Measurements from ENCODE around the gene HGF.
"Not testable (repeated sequence)": the region's sequence is repeated elsewhere in the genome, so short reads cannot be mapped to it uniquely, and the experiment has no call there.

HGF gene

DNA sequence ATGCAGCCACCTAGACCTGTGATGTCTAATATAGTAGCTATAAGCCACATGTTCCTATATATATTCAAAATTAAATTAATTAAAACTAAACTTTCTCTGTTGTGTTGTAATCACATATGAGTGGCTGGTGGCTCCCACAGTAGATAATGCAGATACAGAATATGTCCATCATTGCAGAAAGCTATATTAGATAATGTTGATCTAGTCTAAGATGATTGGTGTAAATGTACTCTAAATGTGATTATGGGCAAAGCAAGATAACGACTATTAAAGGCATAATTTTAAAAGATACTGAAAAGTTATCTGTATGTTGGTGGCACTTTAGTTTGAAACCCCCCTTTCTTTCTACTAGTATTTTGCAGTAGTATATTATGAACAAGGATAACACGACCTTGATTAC is 5.7 kb upstream of the HGF start:
- FAIRE-seq = no peak

DNA sequence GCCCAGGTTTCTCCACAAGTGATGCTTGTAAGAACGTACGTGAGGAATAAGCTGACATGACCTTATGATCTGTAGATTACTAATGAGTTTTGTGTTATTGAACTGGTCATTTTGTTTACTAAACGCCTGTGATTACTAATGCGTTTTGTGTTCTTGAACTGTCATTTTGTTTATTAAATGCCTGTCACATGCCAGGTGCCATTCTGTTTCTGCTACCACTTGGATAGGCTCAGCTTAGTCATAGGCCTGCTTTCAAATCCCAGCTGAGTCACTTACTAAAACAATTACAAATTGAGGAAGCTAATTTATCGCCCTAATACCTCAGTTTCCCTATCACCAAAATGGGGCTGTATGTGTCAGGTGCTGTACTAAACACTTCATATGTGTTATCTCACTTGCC is 4.7 kb upstream of the HGF start:
- FAIRE-seq = no peak

DNA sequence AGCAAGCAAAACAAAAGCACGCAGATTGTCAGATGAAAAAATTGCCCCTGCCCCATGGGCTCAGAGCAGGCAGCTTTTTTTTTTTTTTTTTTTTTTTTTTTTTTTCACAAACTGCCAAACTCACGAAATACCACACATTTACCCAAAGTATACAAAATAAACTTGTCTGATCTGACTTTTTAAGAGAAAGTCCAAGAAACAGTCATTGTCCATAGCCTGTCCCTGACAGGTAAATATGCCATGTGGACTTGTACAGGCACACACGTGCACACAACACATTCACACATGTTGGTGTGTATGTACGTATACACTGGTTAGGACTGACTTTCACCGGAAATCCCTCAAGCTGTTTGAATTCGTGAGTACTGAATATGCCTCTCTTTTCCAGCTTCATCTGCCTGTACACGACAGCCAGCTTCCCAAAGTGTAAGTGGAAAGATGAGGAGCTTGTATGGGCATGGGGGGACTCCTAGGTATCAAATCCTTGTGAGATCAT is 929 bp upstream of the HGF start:
- FAIRE-seq = no peak

DNA sequence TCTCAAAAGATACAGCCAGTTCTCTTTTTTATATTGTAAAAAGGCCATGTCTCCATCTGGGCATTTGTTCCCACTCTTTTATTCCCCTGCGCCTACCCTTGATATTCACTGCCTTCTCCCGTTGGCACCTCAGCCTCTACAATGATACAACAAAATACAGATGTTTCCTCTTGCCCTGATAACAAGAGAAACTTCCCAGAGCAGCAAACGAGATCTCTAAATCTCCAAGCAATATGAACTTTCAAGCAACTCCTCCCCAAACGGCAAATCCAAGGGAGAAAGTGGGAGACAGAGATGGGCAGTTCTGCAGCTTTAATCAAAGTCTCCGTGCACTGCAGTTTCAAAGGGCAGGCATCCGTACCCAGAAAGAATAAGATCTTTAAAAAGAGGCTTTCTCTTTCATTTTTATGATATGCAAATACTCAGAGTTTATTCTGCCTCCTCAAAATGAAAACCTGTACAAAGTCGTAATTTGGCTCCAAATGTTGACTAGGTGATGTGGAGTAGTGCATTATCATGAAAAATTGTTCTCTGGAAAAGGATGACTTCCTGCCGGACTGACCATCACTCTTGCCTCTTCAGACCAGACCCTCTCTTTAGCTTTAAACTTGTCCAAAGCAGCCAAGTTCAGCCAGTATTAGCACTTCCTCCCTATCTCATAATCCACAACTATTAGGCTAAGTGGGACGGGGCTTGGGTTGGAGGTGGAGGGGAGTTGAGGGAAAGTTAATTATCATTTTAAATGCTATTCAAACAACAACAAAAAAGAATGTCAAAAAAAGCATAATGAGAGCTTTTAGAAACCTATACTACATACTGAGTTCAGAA is 682 bp downstream of the HGF start:
- no peak for FAIRE-seq

DNA sequence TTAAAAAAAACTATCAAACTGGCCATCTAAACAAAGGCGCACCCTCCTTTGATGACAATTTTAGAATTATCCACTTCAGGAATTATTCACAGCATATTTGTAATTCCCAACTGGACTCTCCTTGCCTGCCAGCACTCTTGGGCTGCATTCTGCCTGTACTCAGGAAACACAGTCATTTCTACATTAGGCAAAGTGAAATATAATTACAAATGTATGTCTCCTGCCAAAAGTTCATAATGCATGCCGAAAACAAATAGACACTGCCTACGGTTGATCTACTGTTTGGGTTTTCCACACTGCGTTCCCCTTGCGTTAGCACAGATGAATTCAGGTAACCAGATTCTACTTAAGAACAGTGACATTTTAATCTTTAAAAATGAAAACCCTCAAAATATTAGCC is 1.9 kb downstream of the HGF start:
- no peak for FAIRE-seq

DNA sequence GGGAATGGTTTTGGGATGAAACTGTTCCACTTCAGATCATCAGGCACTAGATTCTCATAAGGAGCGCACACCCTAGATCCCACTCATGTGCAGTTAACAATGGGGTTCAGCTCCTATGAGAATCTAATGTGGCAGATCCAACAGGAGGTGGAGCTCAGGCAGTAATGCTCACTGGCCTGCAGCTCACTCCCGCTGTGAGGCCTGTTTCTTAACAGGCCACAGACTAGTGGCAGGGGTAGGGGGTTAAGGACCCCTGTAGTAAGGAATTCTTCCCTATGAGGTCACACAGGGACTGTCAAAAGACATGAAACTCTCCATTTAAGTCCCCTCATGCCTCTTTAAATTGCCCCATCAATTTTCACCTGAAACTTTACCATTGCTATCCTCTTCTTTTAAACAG is 8.0 kb downstream of the HGF start:
- FAIRE-seq = no peak

DNA sequence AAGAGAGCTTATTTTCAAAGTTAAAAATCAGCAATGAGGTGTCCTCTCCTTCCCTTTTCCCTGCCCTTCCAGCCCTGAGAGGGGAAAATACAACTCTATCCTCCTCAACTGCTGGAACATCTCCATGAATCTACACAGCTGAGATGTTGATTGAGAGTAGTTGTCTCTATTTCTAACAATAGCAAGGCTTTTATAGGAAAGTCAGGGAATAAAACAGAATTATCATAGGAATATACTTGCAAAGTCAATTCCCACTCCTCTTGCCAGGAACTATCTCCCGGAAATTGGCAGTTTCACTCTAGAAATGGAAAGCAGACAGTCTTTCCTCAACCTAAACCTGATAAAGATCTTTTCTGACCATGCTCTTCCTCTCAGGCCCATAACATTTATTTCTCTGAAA is 8.8 kb downstream of the HGF start:
- no peak for FAIRE-seq

DNA sequence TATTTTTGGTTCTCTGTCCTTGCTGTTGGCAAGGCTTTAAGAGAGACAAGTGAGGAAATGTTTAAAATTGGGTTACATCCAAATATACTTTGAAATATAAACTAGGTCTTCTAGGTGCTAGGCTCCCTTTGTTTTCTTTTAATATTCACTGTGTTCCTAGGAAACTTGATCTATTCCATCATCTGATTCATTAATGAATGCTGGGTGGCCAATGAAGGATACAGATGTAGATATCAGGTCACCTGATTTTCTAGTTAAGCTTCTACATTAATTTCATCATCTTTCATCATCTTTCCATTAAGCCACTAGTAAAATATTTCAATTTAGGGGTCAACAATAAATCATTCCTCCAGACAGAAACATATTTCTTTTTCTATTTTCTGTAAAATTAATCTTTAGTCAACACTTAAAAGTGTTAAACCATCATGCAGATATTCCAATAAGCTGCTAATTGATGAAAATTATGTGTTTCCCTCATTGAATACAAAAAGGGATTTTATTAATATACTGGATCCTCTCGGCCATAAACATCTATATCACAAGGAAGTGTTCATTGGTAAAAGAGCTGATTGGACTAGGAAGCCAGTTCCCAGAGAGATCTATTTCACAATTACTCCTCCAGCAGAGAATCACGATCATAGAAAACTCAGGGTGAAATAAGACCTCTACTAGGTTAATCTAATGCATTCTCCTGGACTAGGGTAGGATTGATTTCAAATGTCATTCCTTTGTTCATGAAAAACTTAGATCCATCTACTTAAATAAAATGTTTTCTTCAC is 14.7 kb downstream of the HGF start:
- FAIRE-seq = no peak

DNA sequence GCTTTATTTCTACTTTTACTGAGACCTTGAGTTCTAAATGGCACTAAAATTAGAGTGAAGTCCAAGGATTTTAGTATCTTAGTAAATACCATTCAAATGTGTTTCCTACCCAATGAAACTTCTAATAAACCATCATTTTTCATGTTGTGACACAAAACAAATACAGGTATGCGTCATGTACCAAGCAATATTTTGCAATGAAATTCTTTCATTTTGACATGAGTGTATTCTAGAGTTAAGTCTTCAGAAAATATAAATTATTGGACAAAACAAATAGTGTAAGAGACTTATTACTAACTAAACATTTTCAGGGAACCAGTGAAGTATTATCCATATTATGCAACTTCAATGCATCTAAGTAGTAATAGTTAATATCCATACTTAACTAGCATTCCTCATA is 16.5 kb downstream of the HGF start:
- no peak for FAIRE-seq

DNA sequence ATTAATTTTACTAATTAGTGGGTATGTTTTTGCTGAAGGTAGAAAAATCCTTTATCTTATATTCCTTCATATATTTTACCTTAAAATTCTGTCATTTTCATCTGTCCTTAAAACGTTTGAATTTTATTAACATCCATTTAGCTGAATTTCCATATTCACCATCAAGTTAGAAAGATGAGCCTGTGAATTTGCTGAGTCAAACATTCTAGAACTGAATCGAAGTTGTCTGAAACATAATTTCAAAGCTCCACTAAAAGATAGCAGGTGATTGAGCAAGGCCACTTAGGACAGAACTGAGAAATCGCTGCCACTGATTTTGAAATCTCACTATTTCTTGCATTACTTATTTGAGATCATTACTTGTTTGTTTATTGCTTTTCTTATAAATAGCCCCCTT is 17.5 kb downstream of the HGF start:
- no peak for FAIRE-seq

DNA sequence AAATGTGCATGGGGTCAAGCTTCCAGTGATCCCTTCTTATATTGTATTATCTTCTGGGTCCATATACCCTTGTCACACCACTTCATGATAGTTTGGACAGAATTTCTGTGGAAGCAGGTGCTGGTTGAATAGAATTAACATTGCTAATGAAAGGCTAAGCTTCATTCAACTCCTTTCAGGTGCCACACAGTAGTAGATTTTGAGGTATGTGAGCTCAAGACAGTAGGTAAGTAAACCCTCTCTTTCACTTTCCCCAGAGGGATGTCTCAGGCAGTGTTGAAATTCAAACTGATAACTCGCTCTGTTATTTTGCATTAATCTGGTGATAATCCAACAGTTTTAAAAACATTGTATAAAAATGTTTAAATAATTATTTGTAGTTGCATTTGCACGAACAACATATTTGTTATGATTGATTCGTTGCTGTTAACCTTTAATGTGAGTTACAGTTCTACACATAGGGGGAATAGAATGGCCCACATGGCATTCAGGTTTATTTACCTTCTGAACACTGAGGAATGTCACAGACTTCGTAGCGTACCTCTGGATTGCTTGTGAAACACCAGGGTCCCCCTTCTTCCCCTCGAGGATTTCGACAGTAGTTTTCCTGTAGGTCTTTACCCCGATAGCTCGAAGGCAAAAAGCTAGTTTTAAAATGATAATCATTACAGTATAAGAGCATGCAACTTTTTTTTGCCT is 18.1 kb downstream of the HGF start:
- no peak for FAIRE-seq

DNA sequence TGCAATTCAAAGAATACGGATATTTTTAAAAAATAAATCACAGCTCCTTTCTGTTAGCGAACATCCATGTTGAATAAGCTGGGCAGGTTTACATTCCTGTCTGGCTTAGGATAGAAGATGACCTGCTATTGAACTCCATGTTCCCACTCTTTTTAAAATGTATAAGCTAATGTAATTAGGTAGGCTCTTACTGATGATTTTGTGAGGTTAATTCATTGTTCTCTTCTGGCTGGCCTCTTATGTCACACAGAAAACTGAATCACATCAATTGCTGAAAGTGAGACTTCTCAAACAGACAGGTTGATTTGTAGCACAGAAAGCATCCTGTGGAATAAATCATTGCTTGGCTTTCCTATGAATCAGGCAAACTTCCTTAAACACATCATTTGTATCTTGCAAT is 24.2 kb downstream of the HGF start:
- no peak for FAIRE-seq

DNA sequence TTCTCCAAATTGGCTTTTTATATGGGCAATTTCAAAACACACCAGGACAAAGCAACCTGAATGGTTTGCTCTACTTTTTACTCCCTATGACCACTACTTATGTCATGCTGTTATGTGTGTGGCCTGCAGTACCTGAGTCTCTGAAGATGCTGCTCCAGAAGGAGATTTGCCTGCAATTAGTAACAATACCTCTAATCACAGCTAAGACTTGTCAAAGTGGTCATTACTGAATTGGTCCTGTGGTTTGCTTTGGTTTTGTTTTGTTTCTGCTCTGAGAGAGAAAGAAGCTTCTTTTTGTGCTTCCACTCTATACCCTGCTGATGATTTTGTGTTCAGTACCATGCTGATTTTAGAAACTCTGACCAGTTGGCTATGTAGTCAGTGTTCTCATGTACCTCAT is 25.5 kb downstream of the HGF start:
- no peak for FAIRE-seq

DNA sequence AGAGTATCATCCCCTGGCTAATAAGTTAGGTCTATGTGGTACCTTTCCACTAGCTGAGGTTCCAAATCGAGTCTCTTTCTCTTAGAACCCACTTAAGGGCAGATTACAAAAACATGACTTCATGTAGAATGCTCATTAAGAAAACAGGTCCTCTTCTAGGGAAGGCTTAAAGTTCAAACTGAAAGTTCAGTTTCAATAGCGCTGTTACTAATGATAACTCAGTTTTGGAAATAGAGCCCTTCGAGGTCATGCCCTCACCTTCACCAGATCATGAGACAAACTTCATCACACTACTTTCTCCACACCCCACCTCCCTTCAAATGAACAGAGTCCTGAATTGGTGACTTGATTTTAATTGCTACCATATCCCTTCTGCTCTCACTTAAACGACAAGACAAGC is 26.2 kb downstream of the HGF start:
- no peak for FAIRE-seq

DNA sequence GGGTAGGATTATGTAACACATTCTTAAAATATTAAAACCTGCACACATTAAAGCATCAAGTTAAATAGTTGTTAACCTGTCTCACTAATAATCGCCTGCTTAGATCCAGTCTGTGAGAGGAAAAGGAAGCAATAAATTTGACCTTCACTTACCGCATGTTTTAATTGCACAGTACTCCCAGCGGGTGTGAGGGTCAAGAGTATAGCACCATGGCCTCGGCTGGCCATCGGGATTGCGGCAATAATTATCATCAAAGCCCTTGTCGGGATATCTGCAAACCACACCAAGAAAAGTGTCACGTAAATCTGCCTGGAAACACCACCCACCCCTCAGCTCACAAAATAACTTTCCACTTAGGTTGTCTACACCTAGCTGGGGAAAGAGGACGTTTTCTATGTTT is 26.6 kb downstream of the HGF start:
- no peak for FAIRE-seq

DNA sequence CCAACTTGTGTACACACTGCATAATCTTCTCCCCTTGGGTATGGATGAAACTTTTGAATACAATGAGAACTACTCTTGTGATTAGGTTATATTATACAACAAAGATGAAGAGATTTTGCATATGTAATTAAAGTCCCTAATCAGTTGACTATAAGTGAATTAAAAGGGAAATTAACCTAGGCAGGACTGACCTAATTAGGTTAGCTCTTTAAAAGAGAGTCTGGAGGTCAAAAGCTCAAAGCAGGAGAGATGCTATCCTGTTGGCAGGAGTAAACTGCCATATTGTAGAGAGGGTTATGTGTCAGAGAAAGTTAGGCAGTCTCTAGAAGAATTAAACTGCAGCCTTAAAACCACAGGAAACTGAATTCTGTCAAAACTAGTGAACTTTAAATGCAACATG is 29.4 kb downstream of the HGF start:
- no peak for FAIRE-seq

DNA sequence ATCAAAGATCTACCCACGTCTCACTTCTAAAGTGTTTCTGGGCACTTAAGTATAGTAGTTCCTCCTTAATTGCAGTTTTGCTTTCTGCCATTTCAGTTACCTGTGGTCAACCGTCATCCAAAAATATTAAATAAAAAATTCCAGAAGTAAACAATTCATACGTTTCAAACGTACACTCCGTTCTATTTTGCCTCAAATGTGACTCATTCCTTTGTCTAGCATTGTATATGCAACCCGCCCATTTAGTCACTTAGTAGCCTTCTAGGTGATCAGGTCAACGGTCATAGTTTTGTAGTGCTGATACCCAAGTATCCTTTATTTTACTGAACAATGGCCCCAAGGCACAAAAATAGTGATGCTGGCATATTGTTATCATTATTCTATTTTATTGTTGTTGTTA is 33.8 kb downstream of the HGF start:
- FAIRE-seq = no peak

DNA sequence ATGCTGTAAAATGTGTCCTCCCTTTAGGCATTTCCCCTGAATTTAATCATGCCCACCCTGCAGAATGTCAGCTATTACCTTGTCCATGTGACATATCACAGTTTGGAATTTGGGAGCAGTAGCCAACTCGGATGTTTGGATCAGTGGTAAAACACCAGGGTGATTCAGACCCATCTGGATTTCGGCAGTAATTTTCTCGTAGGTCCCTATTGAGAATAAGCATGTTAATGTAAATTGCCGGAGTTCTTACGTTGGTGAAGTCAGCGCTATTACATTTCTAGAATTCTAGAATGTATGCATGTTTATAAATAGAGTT is 44.1 kb downstream of the HGF start:
- no peak for FAIRE-seq

DNA sequence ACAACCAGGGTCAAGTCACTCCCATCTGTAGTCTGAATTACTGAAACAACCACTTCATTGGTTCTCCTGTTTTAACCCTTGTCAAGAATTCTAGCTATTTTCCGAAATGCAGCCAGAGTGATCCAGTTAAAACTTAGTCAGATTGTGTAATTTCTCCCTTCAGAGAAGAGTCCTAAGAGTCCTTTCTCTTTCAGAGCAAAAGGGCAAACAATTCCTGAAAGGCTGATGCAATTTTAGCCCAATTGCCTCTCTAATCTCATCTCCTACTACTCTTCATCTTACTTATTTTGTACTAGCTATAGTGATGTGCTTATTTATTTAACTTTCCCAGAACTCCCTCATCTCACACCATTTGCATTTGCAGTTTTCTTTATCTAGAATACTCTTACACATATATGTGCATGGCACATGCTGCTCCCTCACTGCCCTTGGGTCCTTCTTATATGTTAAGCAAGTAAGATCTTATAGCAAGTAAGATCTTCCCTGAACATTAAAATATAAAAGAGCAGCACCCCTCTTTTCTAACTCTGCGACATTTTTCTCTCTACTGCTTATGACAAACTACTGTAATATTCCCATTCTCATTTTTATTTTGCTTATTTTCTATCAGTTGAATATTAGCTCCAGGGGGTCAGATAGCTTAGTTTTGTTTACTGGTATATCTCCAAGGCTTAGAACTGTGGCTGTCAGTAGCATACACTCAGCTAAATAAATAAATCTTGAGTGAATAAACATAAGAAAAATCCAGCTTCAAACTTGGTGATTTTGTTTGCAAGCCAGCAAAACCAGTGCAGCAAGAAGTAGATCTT is 44.6 kb downstream of the HGF start:
- no peak for FAIRE-seq

DNA sequence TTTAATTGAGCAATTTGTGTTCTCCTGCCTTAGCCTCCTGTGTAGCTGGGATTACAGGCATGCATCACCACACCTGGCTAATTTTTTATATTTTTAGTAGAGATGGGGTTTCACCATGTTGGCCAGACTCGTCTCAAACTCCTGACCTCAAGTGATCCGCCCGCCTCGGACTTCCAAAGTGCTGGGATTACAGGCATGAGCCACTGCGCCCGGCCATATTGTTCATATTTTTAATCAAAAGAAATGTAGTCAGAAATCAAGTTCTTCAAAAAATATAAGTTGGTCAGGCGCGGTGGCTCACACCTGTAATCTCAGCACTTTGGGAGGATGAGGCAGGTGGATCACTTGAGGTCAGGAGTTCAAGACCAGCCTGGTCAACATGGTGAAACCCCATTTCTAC is 47.6 kb downstream of the HGF start:
- FAIRE-seq = not testable (repeated sequence)

DNA sequence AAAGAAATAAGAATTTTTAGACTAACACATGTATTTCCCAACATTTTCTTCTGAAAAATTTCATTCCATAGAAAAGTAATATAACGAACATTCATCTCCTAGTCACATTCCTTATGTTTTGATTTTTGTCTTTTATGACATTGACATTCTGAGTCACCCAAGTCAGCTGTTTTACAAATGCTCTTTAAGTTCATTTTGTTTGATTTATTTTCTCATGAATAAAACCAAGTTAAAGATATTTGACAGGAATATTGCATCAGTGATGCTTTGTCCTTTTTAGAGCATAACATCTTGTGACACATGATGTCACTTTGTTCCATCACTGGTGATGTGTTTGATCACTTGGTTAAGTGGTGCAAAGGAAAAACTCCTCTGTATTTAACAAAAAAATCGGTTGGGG is 48.4 kb downstream of the HGF start:
- peak; percentile 36 for FAIRE-seq

DNA sequence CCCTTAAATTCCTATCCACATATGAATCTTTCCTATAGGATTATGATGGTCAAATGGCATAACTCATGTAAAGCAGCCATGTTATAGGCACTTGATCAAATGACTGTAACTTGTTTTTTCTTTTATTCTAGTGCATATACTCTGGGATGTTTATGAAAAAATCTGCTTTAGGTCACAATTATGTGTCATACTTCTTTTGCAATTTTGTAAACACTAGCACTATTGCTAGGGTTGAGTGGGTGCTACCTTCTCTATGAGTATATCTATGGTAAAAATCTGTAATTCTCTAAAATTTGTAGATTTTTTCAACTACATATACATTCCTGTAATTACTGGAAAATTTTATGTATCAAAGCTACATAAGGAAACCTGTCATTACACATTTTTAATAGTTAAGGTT is 50.0 kb downstream of the HGF start:
- no peak for FAIRE-seq

DNA sequence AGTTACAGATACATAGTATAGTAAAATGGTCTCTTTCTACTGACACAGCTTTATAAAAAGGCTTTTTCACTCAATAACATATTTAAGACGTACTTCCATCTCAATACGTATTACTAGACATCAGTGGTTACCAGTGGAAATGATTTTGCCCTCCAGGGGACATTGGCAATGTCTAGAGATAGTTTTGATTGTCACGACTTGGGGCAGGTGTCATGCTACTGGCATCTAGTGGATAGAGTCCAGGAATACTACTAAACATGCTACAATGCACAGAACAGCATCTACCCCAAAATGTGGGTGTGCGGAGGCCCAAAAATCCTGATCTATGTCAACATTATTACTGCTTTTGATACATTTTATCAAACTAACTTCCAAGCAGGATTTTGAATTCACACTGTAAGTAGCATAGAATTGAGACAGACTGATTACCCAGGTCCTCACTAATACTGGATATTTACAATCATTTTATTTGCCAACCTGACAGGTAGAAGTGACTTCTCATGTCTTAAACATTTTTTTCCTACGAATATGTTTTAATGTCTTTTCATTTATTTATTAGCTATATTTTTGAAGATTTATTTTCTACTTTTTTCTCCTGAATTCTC is 53.8 kb downstream of the HGF start:
- FAIRE-seq = no peak

Measured in G401.6 (cell line).